Right lobe of liver (tissue), 6 donors: Measurements from ENCODE around the gene THADA. TPM values are rescaled to one million over a fixed set of nuclear protein-coding genes. Genes with fewer than 3 reads are reported as not detected.
A peak's percentile ranks its signal among the peaks of the same experiment; 100 is the strongest.

Experiments used
- ATAC-seq, 4 donors: fragments of 200-7000 bp; cut with Tn5 transposase; one replicate each; pipeline ENCODE4 v1.9.1; 2020; ENCODE audit warnings: mild to moderate bottlenecking in 4 of 4, moderate library complexity in 4 of 4
- DNase-seq, 3 donors: peaks; one replicate each; pipeline ENCODE4 v3.0.0-alpha.2; 2020
- H3K27ac ChIP-seq, 3 donors: fragments of 200-600 bp; one replicate each; pipeline ENCODE4 v1.8.0; 2022
- H3K27me3 ChIP-seq, 2 donors: fragments of 200-600 bp; one replicate each; pipeline ENCODE4 v1.8.0; 2022
- H3K36me3 ChIP-seq, 4 donors: fragments of 200-600 bp; sonication (generic) in 1 of 4; one replicate each; pipeline versions ENCODE4 v1.5.1 to v1.8.0; 2017 to 2022; ENCODE audit warnings: control low read depth in 1 of 4
- H3K4me1 ChIP-seq, 4 donors: fragments of 200-600 bp; sonication (generic) in 1 of 4; one replicate each; pipeline versions ENCODE4 v1.5.1 to v1.8.0; 2017 to 2022; ENCODE audit warnings: control low read depth in 1 of 4
- H3K4me3 ChIP-seq, 3 donors: fragments of 200-600 bp; one replicate each; pipeline ENCODE4 v1.8.0; 2022
- H3K9me3 ChIP-seq, 4 donors: fragments of 200-600 bp; sonication (generic) in 1 of 4; one replicate each; pipeline versions ENCODE4 v1.5.1 to v1.8.0; 2017 to 2022; ENCODE audit warnings: control low read depth in 1 of 4
- CTCF ChIP-seq, 4 donors: fragments of 200-600 bp in 3 of 4; fragments of 450-650 bp in 1 of 4; IDR thresholded peaks; one replicate each; pipeline versions ENCODE4 v1.5.1 to v1.8.0; 2016 to 2022; ENCODE audit warnings: antibody characterized with exemption in 4 of 4, mild to moderate bottlenecking in 2 of 4
- POLR2A ChIP-seq: fragments of 450-650 bp; IDR thresholded peaks from one replicate; pipeline ENCODE4 v1.6.1; 2017; ENCODE audit warnings: antibody characterized with exemption, mild to moderate bottlenecking
- WGBS: methylation state at CpG from one replicate; pipeline ENCODE4 v1.1.6; 2018; ENCODE audit warnings: low coverage, low lambda C conversion rate; ENCODE audit not compliant: insufficient coverage; ENCODE audit errors: missing lambda C conversion rate; 5-methylcytosine and 5-hydroxymethylcytosine counted together
- intact Hi-C, 2 donors: fragments of 100-400 bp; cut with DNase I; formaldehyde crosslinking; loops; one replicate each; pipeline versions ENCODE4 v1.11.2 to v1.14.1; 2022
- total RNA-seq, 6 experiments: library from RNA; depleted of rRNA in 2 of 6; stranded (reverse); fragments of >200 nt in 2 of 6; fragmentation: NEBNext Ultra II Directional in 3 of 6; extraction: Animal tissue kit (Norgen Biotek cat#: 25700) in 3 of 6; gene quantifications; one replicate each; pipeline versions ENCODE4 v1.1.0 to v1.2.4, GENCODE V29; 2016 to 2023
- donor health status: DM: no; HTN: yes; CAD: no.
- donor health status: DM: no; HTN: no; CAD: no.
- donor health status: DM: no; HTN: no; CAD: no.
- donor health status: DM: no; HTN: yes; CAD: no.
- donor health status: DM: no; HTN: yes; CAD: no.

Gene THADA
- total RNA-seq, 6 experiments from 2014 or later: 12.2 to 21.6 (median 14.0) TPM

- Histone ChIP-seq H3K27me3 (no peaks in the 10 kb centered on the region), H3K9me3 (no peaks in the 10 kb centered on the region), H3K4me1 (peaks cover 0 to 17% (median 5%) of the 10 kb centered on the region in 4 donors), H3K36me3 (no peaks in the 10 kb centered on the region), H3K27ac (no peak overlapping the region), H3K4me3 (no peak overlapping the region)
- DNase-seq (no peak), ATAC-seq (no peak)
- WGBS: 90% methylated on average over 5 of the region's 6 CpGs
- TF ChIP-seq CTCF (IDR thresholded peaks at IDR 0.05) (no peak), POLR2A (no peak)
- intact Hi-C loops: no loop called here
Measured at GRCh38 chr2:43215673-43216255, 380.1 kb downstream of the THADA start.

GRCh38 chr2:43214253-43214652 is 381.6 kb downstream of the THADA start:
- Histone ChIP-seq H3K4me3 (no peak overlapping the region), H3K4me1 (peaks cover 0 to 14% (median 5%) of the 10 kb centered on the region in 4 donors), H3K27ac (no peak overlapping the region), H3K27me3 (no peaks in the 10 kb centered on the region), H3K36me3 (no peaks in the 10 kb centered on the region), H3K9me3 (no peaks in the 10 kb centered on the region)
- ATAC-seq: no peak
- no peak for TF ChIP-seq POLR2A
- TF ChIP-seq CTCF (IDR thresholded peaks at IDR 0.05): no peak
- DNase-seq: no peak
- no CpG with 5 or more reads among the region's 5 CpGs for WGBS
- intact Hi-C loops: no loop called here

GRCh38 chr2:43212931-43213330 is 382.9 kb downstream of the THADA start:
- TF ChIP-seq POLR2A (no peak), CTCF (IDR thresholded peaks at IDR 0.05) (no peak)
- peak in 1 of 3 donors; percentile 56 for DNase-seq
- WGBS: 85% methylated on average over 2 of the region's 3 CpGs

GRCh38 chr2:43212216-43212835 is 383.5 kb downstream of the THADA start:
- no peaks in the 10 kb centered on the region for H3K27me3 ChIP-seq
- no peak overlapping the region for H3K4me3 ChIP-seq
- peaks cover 0 to 5% (median 0%) of the 10 kb centered on the region in 4 donors for H3K4me1 ChIP-seq
- ATAC-seq: peak in 1 of 4 donors; percentile 28
- intact Hi-C loops: no loop called here
- WGBS: 69% methylated on average over 11 of the region's 11 CpGs
- H3K9me3 ChIP-seq: no peaks in the 10 kb centered on the region
- no peak overlapping the region for H3K27ac ChIP-seq
- no peak for DNase-seq
- H3K36me3 ChIP-seq: no peaks in the 10 kb centered on the region
- no peak for TF ChIP-seq POLR2A
- TF ChIP-seq CTCF (IDR thresholded peaks at IDR 0.05): no peak

More at GRCh38 chr2:43212931-43213330, 382.9 kb downstream of the THADA start:
- H3K36me3 ChIP-seq: no peaks in the 10 kb centered on the region
- H3K27ac ChIP-seq: no peak overlapping the region
- H3K9me3 ChIP-seq: no peaks in the 10 kb centered on the region
- no peak overlapping the region for H3K4me3 ChIP-seq
- H3K27me3 ChIP-seq: no peaks in the 10 kb centered on the region
- H3K4me1 ChIP-seq: peaks cover 0 to 5% (median 1%) of the 10 kb centered on the region in 4 donors
- ATAC-seq: peak; percentile 46 to 59 (median 51)
- intact Hi-C loops: no loop called here
